HEK293 (cell line): ENCODE results near the gene HOXA3.
A peak's percentile ranks its signal among the peaks of the same experiment; 100 is the strongest.

Experiments
- CTCF ChIA-PET: fragments of 350-600 bp; formaldehyde crosslinking; extraction: SDS; loops from one replicate; lab custom pipeline; 2021; ENCODE audit warnings: antibody characterized with exemption; lab: Yijun Ruan, JAX
- POLR2A ChIA-PET: fragments of 300-600 bp; formaldehyde crosslinking; extraction: SDS; loops from one replicate; lab custom pipeline; 2020; ENCODE audit warnings: antibody characterized with exemption, inconsistent platforms; lab: Yijun Ruan, JAX
- H3K27ac ChIP-seq: fragments of 200-500 bp; sonication (Bioruptor generic); 2 replicates; pipeline ENCODE4 v1.5.1; 2014; ENCODE audit warnings: low read depth, low read length, control low read depth, inconsistent platforms; ENCODE audit errors: extremely low read depth
- H3K36me3 ChIP-seq, 2 experiments: fragments of 200-500 bp in 1 of 2; sonication (Bioruptor generic) in 1 of 2; 1 replicate in 1 of 2; 2 replicates in 1 of 2; pipeline ENCODE4 v1.5.1; 2014 to 2017; ENCODE audit warnings: inconsistent platforms in 2 of 2, low read length in 2 of 2; ENCODE audit not compliant: control insufficient read depth in 2 of 2, insufficient read depth in 1 of 2
- H3K4me1 ChIP-seq: fragments of 200-500 bp; sonication (Bioruptor generic); 2 replicates; pipeline ENCODE4 v1.5.1; 2014; ENCODE audit warnings: mild to moderate bottlenecking, low read length, inconsistent platforms; ENCODE audit not compliant: control insufficient read depth, insufficient read depth
- H3K4me3 ChIP-seq: 2 replicates; pipeline ENCODE4 v1.5.1; 2011; ENCODE audit warnings: low read depth, mild to moderate bottlenecking, control low read depth, low read length, moderate library complexity
- H3K9me3 ChIP-seq: fragments of 200-500 bp; sonication (Bioruptor generic); 2 replicates; pipeline ENCODE4 v1.5.1; 2014; ENCODE audit warnings: low read depth, low read length, inconsistent platforms; ENCODE audit not compliant: control insufficient read depth, insufficient read depth
- BCL11B ChIP-seq: fragments of 450-650 bp; formaldehyde crosslinking; IDR thresholded peaks from 2 replicates; pipeline ENCODE4 v1.5.1; 2016; ENCODE audit warnings: low read depth, missing biosample characterization, missing genetic modification characterization
- EGR2 ChIP-seq: fragments of 450-650 bp; formaldehyde crosslinking; IDR thresholded peaks from 2 replicates; pipeline ENCODE4 v1.5.1; 2016; ENCODE audit warnings: low read depth, missing biosample characterization, missing genetic modification characterization
- KLF8 ChIP-seq: fragments of 450-650 bp; formaldehyde crosslinking; IDR thresholded peaks from 2 replicates; pipeline ENCODE4 v1.5.1; 2016; ENCODE audit warnings: missing biosample characterization, missing genetic modification characterization
- MEIS1 ChIP-seq: sonication (generic); formaldehyde crosslinking; IDR thresholded peaks from 2 replicates; pipeline ENCODE4 v1.8.1; 2022; ENCODE audit warnings: missing genetic modification reagents, mild to moderate bottlenecking, borderline replicate concordance
- RBAK ChIP-seq: fragments of 450-650 bp; formaldehyde crosslinking; IDR thresholded peaks from 2 replicates; pipeline ENCODE4 v1.5.1; 2016; ENCODE audit warnings: missing biosample characterization, missing genetic modification characterization
- SCRT2 ChIP-seq: fragments of 450-650 bp; formaldehyde crosslinking; IDR thresholded peaks from 2 replicates; pipeline ENCODE4 v1.5.1; 2016; ENCODE audit warnings: missing biosample characterization, missing genetic modification characterization
- ZBTB17 ChIP-seq: fragments of 450-650 bp; formaldehyde crosslinking; IDR thresholded peaks from 2 replicates; pipeline ENCODE4 v1.5.1; 2016; ENCODE audit warnings: missing biosample characterization, missing genetic modification characterization
- ZBTB48 ChIP-seq: fragments of 450-650 bp; formaldehyde crosslinking; IDR thresholded peaks from 2 replicates; pipeline ENCODE4 v1.5.1; 2016; ENCODE audit warnings: missing biosample characterization, missing genetic modification characterization
- ZNF112 ChIP-seq: fragments of 450-650 bp; formaldehyde crosslinking; IDR thresholded peaks from 2 replicates; pipeline ENCODE4 v1.5.0; 2017; ENCODE audit warnings: missing biosample characterization, missing genetic modification characterization
- ZNF132 ChIP-seq: fragments of 450-650 bp; formaldehyde crosslinking; IDR thresholded peaks from 2 replicates; pipeline ENCODE4 v1.5.1; 2017; ENCODE audit warnings: missing biosample characterization, missing genetic modification characterization, borderline replicate concordance
- ZNF184 ChIP-seq: fragments of 450-650 bp; IDR thresholded peaks from 2 replicates; pipeline ENCODE4 v1.5.1; 2018; ENCODE audit warnings: missing biosample characterization, mild to moderate bottlenecking, missing genetic modification characterization
- ZNF214 ChIP-seq: fragments of 450-650 bp; formaldehyde crosslinking; IDR thresholded peaks from 2 replicates; pipeline ENCODE4 v1.5.1; 2017; ENCODE audit warnings: missing biosample characterization, mild to moderate bottlenecking, missing genetic modification characterization, borderline replicate concordance
- ZNF292 ChIP-seq: fragments of 450-650 bp; formaldehyde crosslinking; IDR thresholded peaks from 2 replicates; pipeline ENCODE4 v1.5.1; 2016; ENCODE audit warnings: low read depth, missing biosample characterization, missing genetic modification characterization, borderline replicate concordance
- ZNF350 ChIP-seq: fragments of 450-650 bp; formaldehyde crosslinking; IDR thresholded peaks from 2 replicates; pipeline ENCODE4 v1.5.0; 2017; ENCODE audit warnings: missing biosample characterization, mild to moderate bottlenecking, missing genetic modification characterization
- ZNF366 ChIP-seq: fragments of 450-650 bp; formaldehyde crosslinking; conservative IDR thresholded peaks from 2 replicates; pipeline ENCODE4 v1.5.1; 2016; ENCODE audit warnings: missing biosample characterization, missing genetic modification characterization
- ZNF555 ChIP-seq: fragments of 450-650 bp; formaldehyde crosslinking; conservative IDR thresholded peaks from 2 replicates; pipeline ENCODE4 v1.5.1; 2017; ENCODE audit warnings: missing biosample characterization, mild to moderate bottlenecking, missing genetic modification characterization, inconsistent platforms
- ZNF623 ChIP-seq: fragments of 450-650 bp; formaldehyde crosslinking; IDR thresholded peaks from 2 replicates; pipeline ENCODE4 v1.5.1; 2016; ENCODE audit warnings: missing biosample characterization, missing genetic modification characterization
- ZNF629 ChIP-seq: fragments of 450-650 bp; formaldehyde crosslinking; IDR thresholded peaks from 2 replicates; pipeline ENCODE4 v1.5.1; 2017; ENCODE audit warnings: missing biosample characterization, missing genetic modification characterization
- ZNF747 ChIP-seq: fragments of 450-650 bp; formaldehyde crosslinking; IDR thresholded peaks from 2 replicates; pipeline ENCODE4 v1.5.1; 2016; ENCODE audit warnings: missing biosample characterization, missing genetic modification characterization
- ZNF768 ChIP-seq: fragments of 450-650 bp; formaldehyde crosslinking; IDR thresholded peaks from 2 replicates; pipeline ENCODE4 v1.5.1; 2018; ENCODE audit warnings: missing biosample characterization, mild to moderate bottlenecking, missing genetic modification characterization
- ZNF791 ChIP-seq: fragments of 450-650 bp; formaldehyde crosslinking; IDR thresholded peaks from 2 replicates; pipeline ENCODE4 v1.5.1; 2016; ENCODE audit warnings: missing biosample characterization, missing genetic modification characterization
- TF ChIP-seq, protein P1 (sequence below): fragments of 450-650 bp; formaldehyde crosslinking; IDR thresholded peaks from 2 replicates; pipeline ENCODE4 v1.5.1; 2017; ENCODE audit warnings: missing biosample characterization, mild to moderate bottlenecking, missing genetic modification characterization, moderate library complexity
- TF ChIP-seq, protein P2 (sequence below): fragments of 450-650 bp; formaldehyde crosslinking; IDR thresholded peaks from 2 replicates; pipeline ENCODE4 v1.5.1; 2017; ENCODE audit warnings: missing biosample characterization, missing genetic modification characterization
- TF ChIP-seq, protein P3 (sequence below): fragments of 450-650 bp; formaldehyde crosslinking; IDR thresholded peaks from 2 replicates; pipeline ENCODE4 v1.5.1; 2017; ENCODE audit warnings: missing biosample characterization, missing genetic modification characterization
- TF ChIP-seq, protein P4 (sequence below): fragments of 450-650 bp; formaldehyde crosslinking; IDR thresholded peaks from 2 replicates; pipeline ENCODE4 v1.5.1; 2016; ENCODE audit warnings: missing biosample characterization, missing genetic modification characterization
- TF ChIP-seq, protein P5 (sequence below): fragments of 450-650 bp; IDR thresholded peaks from 2 replicates; pipeline ENCODE4 v1.5.1; 2018; ENCODE audit warnings: missing biosample characterization, missing genetic modification characterization

Gene HOXA3

DNA sequence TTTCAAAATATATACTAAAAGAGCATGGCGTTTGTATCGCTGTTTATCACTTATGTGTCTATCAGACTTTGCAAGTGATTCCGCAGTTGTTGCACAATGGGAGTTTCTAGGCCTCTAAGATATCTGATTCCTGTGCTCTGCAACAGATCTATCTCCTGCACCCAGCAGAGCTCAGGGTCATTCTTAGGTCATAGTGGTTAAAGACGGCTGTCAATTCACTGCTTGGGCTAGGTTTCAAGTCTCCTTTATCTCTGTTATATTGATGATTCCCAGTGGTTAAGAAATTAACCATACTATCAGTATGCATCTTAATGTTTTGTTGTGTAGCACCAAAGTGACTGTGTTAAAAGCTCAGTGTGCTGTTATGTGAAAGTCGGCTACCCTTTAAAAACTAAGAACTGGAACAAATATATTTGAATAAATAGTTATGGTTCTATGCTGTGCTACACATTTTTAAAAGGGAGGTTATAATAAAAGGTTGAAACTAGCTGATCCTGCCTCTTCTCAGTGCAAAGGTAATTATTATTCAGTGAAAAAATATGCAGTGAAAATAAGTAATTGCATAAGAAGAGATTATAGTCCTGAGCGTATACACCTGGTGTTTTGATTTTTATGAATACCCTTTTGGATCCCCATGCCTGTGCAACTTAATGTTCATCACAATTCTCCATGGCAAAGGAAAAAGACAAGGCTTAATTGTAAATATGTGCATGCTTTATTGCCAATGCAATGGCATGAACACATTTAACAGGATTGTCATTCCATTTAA, 80.6 kb downstream of the HOXA3 start (continued):
- TF ChIP-seq, protein P1, sequence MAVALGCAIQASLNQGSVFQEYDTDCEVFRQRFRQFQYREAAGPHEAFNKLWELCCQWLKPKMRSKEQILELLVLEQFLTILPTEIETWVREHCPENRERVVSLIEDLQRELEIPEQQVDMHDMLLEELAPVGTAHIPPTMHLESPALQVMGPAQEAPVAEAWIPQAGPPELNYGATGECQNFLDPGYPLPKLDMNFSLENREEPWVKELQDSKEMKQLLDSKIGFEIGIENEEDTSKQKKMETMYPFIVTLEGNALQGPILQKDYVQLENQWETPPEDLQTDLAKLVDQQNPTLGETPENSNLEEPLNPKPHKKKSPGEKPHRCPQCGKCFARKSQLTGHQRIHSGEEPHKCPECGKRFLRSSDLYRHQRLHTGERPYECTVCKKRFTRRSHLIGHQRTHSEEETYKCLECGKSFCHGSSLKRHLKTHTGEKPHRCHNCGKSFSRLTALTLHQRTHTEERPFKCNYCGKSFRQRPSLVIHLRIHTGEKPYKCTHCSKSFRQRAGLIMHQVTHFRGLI (tag by site-specific recombination), result no peak
- TF ChIP-seq ZNF768 (tag by site-specific recombination) (no peak), MEIS1 (no peak), ZNF112 (tag by site-specific recombination) (no peak), ZNF350 (tag by site-specific recombination) (no peak), ZNF747 (no peak), ZNF292 (no peak), SCRT2 (tag by site-specific recombination) (0 out of 2 replicates have a peak, but pooled peaks have one; percentile 21), KLF8 (tag by site-specific recombination) (no peak), ZBTB48 (no peak), RBAK (tag by site-specific recombination) (no peak), ZBTB17 (0 out of 2 replicates have a peak, but pooled peaks have one; percentile 17), ZNF184 (tag by site-specific recombination) (no peak), ZNF132 (tag by site-specific recombination) (no peak)
- TF ChIP-seq, protein P2, sequence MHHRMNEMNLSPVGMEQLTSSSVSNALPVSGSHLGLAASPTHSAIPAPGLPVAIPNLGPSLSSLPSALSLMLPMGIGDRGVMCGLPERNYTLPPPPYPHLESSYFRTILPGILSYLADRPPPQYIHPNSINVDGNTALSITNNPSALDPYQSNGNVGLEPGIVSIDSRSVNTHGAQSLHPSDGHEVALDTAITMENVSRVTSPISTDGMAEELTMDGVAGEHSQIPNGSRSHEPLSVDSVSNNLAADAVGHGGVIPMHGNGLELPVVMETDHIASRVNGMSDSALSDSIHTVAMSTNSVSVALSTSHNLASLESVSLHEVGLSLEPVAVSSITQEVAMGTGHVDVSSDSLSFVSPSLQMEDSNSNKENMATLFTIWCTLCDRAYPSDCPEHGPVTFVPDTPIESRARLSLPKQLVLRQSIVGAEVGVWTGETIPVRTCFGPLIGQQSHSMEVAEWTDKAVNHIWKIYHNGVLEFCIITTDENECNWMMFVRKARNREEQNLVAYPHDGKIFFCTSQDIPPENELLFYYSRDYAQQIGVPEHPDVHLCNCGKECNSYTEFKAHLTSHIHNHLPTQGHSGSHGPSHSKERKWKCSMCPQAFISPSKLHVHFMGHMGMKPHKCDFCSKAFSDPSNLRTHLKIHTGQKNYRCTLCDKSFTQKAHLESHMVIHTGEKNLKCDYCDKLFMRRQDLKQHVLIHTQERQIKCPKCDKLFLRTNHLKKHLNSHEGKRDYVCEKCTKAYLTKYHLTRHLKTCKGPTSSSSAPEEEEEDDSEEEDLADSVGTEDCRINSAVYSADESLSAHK, result peak; percentile 94
- TF ChIP-seq, protein P3, sequence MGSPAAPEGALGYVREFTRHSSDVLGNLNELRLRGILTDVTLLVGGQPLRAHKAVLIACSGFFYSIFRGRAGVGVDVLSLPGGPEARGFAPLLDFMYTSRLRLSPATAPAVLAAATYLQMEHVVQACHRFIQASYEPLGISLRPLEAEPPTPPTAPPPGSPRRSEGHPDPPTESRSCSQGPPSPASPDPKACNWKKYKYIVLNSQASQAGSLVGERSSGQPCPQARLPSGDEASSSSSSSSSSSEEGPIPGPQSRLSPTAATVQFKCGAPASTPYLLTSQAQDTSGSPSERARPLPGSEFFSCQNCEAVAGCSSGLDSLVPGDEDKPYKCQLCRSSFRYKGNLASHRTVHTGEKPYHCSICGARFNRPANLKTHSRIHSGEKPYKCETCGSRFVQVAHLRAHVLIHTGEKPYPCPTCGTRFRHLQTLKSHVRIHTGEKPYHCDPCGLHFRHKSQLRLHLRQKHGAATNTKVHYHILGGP, result no peak

DNA sequence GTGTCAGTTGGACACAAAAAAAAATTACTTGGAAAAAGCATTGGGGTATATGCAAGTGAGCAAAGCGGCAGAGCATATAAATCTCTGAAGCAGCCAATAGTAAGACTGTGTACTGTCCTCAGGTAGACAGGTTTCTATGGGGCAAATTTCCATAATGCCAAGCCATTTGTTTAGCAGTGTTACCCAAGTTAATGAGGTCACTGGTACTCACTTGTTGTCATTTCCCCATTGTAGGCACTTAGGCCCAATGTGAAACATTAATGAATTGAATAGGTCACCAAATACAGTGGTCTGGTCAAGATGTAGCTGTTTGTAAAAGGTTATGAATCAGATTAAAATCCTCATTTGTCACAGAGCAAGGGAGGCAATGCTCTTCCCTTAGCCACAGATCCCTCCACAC, 84.1 kb downstream of the HOXA3 start:
- Histone ChIP-seq H3K36me3 (no peaks in the 10 kb centered on the region), H3K4me1 (peaks cover 13% of the 10 kb centered on the region), H3K9me3 (no peaks in the 10 kb centered on the region), H3K4me3 (no peak overlapping the region), H3K27ac (no peak overlapping the region)
- TF ChIP-seq ZNF214 (tag by site-specific recombination) (no peak), ZNF623 (tag by site-specific recombination) (no peak), ZNF791 (tag by site-specific recombination) (no peak), ZNF629 (tag by site-specific recombination) (no peak), BCL11B (tag by site-specific recombination) (no peak), ZNF555 (tag by site-specific recombination) (no peak), ZNF366 (tag by site-specific recombination) (no peak), EGR2 (tag by site-specific recombination) (no peak)
- TF ChIP-seq, protein P3, result no peak
- TF ChIP-seq, protein P4, sequence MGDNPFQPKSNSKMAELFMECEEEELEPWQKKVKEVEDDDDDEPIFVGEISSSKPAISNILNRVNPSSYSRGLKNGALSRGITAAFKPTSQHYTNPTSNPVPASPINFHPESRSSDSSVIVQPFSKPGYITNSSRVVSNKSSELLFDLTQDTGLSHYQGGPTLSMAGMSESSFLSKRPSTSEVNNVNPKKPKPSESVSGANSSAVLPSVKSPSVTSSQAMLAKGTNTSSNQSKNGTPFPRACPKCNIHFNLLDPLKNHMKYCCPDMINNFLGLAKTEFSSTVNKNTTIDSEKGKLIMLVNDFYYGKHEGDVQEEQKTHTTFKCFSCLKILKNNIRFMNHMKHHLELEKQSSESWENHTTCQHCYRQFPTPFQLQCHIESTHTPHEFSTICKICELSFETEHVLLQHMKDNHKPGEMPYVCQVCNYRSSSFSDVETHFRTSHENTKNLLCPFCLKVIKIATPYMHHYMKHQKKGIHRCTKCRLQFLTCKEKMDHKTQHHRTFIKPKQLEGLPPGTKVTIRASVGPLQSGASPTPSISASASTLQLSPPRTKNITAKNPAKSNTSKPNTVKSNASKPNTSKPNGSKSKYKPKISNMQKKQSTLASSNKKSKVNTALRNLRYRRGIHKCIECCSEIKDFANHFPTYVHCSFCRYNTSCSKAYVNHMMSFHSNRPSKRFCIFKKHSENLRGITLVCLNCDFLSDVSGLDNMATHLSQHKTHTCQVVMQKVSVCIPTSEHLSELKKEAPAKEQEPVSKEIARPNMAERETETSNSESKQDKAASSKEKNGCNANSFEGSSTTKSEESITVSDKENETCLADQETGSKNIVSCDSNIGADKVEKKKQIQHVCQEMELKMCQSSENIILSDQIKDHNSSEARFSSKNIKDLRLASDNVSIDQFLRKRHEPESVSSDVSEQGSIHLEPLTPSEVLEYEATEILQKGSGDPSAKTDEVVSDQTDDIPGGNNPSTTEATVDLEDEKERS (tag by site-specific recombination), result no peak
- TF ChIP-seq, protein P5, sequence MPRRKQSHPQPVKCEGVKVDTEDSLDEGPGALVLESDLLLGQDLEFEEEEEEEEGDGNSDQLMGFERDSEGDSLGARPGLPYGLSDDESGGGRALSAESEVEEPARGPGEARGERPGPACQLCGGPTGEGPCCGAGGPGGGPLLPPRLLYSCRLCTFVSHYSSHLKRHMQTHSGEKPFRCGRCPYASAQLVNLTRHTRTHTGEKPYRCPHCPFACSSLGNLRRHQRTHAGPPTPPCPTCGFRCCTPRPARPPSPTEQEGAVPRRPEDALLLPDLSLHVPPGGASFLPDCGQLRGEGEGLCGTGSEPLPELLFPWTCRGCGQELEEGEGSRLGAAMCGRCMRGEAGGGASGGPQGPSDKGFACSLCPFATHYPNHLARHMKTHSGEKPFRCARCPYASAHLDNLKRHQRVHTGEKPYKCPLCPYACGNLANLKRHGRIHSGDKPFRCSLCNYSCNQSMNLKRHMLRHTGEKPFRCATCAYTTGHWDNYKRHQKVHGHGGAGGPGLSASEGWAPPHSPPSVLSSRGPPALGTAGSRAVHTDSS (tag by site-specific recombination), result no peak
- CTCF ChIA-PET, result interaction anchor here (0.7 kb wide), 2 partner anchors 19 to 97 kb away, joined by 3 read pairs; no protein-coding TSS in a partner anchor
- POLR2A ChIA-PET, result no interaction called here
